Memory B cell (primary cell): ENCODE results near the gene SLC38A1.
A peak's percentile ranks its signal among the peaks of the same experiment; 100 is the strongest.
"Not testable (repeated sequence)": the region's sequence is repeated elsewhere in the genome, so short reads cannot be mapped to it uniquely, and the experiment has no call there.

Experiments
- ATAC-seq: fragments of 150-1000 bp; cut with Tn5 transposase; 2 replicates; pipeline ENCODE4 v1.10.0; 2021; ENCODE audit warnings: low read depth, mild to moderate bottlenecking, moderate library complexity
- DNase-seq, 2 donors: peaks; one replicate each; pipeline ENCODE4 v3.0.0; 2022; ENCODE audit warnings: low spot score in 2 of 2
- H3K27ac Mint-ChIP-seq: one replicate; pipeline ENCODE4 v1.8.0; 2022; ENCODE audit warnings: mild to moderate bottlenecking, moderate library complexity, mixed read lengths
- H3K27me3 Mint-ChIP-seq: one replicate; pipeline ENCODE4 v1.8.0; 2022; ENCODE audit warnings: mixed read lengths
- H3K36me3 Mint-ChIP-seq: one replicate; pipeline ENCODE4 v1.8.0; 2022; ENCODE audit warnings: mild to moderate bottlenecking, mixed read lengths
- H3K4me1 Mint-ChIP-seq: one replicate; pipeline ENCODE4 v1.8.0; 2022; ENCODE audit warnings: mixed read lengths
- H3K4me3 Mint-ChIP-seq: one replicate; pipeline ENCODE4 v1.8.0; 2022; ENCODE audit warnings: mild to moderate bottlenecking, moderate library complexity, mixed read lengths
- H3K9me3 Mint-ChIP-seq: one replicate; pipeline ENCODE4 v1.8.0; 2022; ENCODE audit warnings: mixed read lengths

Gene SLC38A1

GRCh38 chr12:46168426-46168825, 100.4 kb downstream of the SLC38A1 start:
- DNase-seq (no peak), ATAC-seq (no peak)
- no peaks in the 10 kb centered on the region for H3K27me3 Mint-ChIP-seq
- no peak overlapping the region for H3K4me3 Mint-ChIP-seq
- H3K4me1 Mint-ChIP-seq = peaks cover 7% of the 10 kb centered on the region
- no peak overlapping the region for H3K27ac Mint-ChIP-seq
- H3K9me3 Mint-ChIP-seq = peaks cover 7% of the 10 kb centered on the region
- peaks cover 4% of the 10 kb centered on the region for H3K36me3 Mint-ChIP-seq

GRCh38 chr12:46167412-46167811, 101.4 kb downstream of the SLC38A1 start:
- Mint-ChIP-seq H3K27ac (no peak overlapping the region), H3K27me3 (no peaks in the 10 kb centered on the region), H3K4me1 (peaks cover 7% of the 10 kb centered on the region), H3K4me3 (no peak overlapping the region), H3K9me3 (peaks cover 7% of the 10 kb centered on the region), H3K36me3 (peaks cover 4% of the 10 kb centered on the region)
- ATAC-seq = no peak
- no peak for DNase-seq

- H3K27me3 Mint-ChIP-seq = no peaks in the 10 kb centered on the region
- peaks cover 4% of the 10 kb centered on the region for H3K36me3 Mint-ChIP-seq
- no peak overlapping the region for H3K4me3 Mint-ChIP-seq
- H3K9me3 Mint-ChIP-seq = peaks cover 7% of the 10 kb centered on the region
- no peak overlapping the region for H3K27ac Mint-ChIP-seq
- ATAC-seq (no peak), DNase-seq (no peak)
- peaks cover 5% of the 10 kb centered on the region for H3K4me1 Mint-ChIP-seq
Measured at GRCh38 chr12:46165191-46165590, 103.7 kb downstream of the SLC38A1 start.

GRCh38 chr12:46164186-46164761, 104.6 kb downstream of the SLC38A1 start:
- Mint-ChIP-seq H3K27ac (no peak overlapping the region), H3K9me3 (peaks cover 5% of the 10 kb centered on the region), H3K36me3 (peaks cover 4% of the 10 kb centered on the region), H3K4me1 (peaks cover 2% of the 10 kb centered on the region), H3K27me3 (no peaks in the 10 kb centered on the region), H3K4me3 (no peak overlapping the region)
- DNase-seq (no peak), ATAC-seq (no peak)

- DNase-seq, ATAC-seq, H3K27ac Mint-ChIP-seq, H3K9me3 Mint-ChIP-seq, H3K36me3 Mint-ChIP-seq, H3K4me3 Mint-ChIP-seq, H3K4me1 Mint-ChIP-seq, H3K27me3 Mint-ChIP-seq: not testable (repeated sequence)
Measured at GRCh38 chr12:46162549-46163076, 106.2 kb downstream of the SLC38A1 start.

GRCh38 chr12:46160981-46161690, 107.7 kb downstream of the SLC38A1 start:
- Mint-ChIP-seq H3K9me3 (peaks cover 4% of the 10 kb centered on the region), H3K4me3 (no peak overlapping the region), H3K36me3 (peaks cover 4% of the 10 kb centered on the region), H3K27me3 (no peaks in the 10 kb centered on the region), H3K4me1 (peaks cover 2% of the 10 kb centered on the region), H3K27ac (no peak overlapping the region)
- no peak for ATAC-seq
- no peak for DNase-seq

- Mint-ChIP-seq H3K9me3 (peaks cover 8% of the 10 kb centered on the region), H3K4me1 (peaks cover 2% of the 10 kb centered on the region), H3K27me3 (no peaks in the 10 kb centered on the region), H3K27ac (no peak overlapping the region), H3K36me3 (peaks cover 7% of the 10 kb centered on the region), H3K4me3 (no peak overlapping the region)
- ATAC-seq = no peak
- no peak for DNase-seq
Measured at GRCh38 chr12:46160101-46160980, 108.5 kb downstream of the SLC38A1 start.

GRCh38 chr12:46159309-46159901, 109.4 kb downstream of the SLC38A1 start:
- ATAC-seq (no peak), DNase-seq (no peak)
- peaks cover 8% of the 10 kb centered on the region for H3K9me3 Mint-ChIP-seq
- H3K36me3 Mint-ChIP-seq = peaks cover 7% of the 10 kb centered on the region
- no peak overlapping the region for H3K27ac Mint-ChIP-seq
- H3K27me3 Mint-ChIP-seq = no peaks in the 10 kb centered on the region
- H3K4me3 Mint-ChIP-seq = no peak overlapping the region
- peaks cover 2% of the 10 kb centered on the region for H3K4me1 Mint-ChIP-seq

- Mint-ChIP-seq H3K27ac (no peak overlapping the region), H3K36me3 (peaks cover 7% of the 10 kb centered on the region), H3K4me1 (peaks cover 2% of the 10 kb centered on the region), H3K9me3 (peaks cover 8% of the 10 kb centered on the region), H3K4me3 (no peak overlapping the region), H3K27me3 (no peaks in the 10 kb centered on the region)
- DNase-seq = no peak
- ATAC-seq = no peak
Measured at GRCh38 chr12:46158501-46158900, 110.3 kb downstream of the SLC38A1 start.

GRCh38 chr12:46154221-46154985, 114.4 kb downstream of the SLC38A1 start:
- Mint-ChIP-seq H3K27me3 (no peaks in the 10 kb centered on the region), H3K9me3 (peaks cover 8% of the 10 kb centered on the region), H3K4me3 (no peak overlapping the region), H3K36me3 (peaks cover 7% of the 10 kb centered on the region), H3K27ac (no peak overlapping the region), H3K4me1 (peaks cover 8% of the 10 kb centered on the region)
- DNase-seq = no peak
- ATAC-seq = no peak

GRCh38 chr12:46153268-46153872, 115.5 kb downstream of the SLC38A1 start:
- H3K4me3 Mint-ChIP-seq = no peak overlapping the region
- peak in 1 of 2 donors; percentile 23 for DNase-seq
- H3K4me1 Mint-ChIP-seq = peaks cover 8% of the 10 kb centered on the region
- ATAC-seq = no peak
- peaks cover 7% of the 10 kb centered on the region for H3K36me3 Mint-ChIP-seq
- H3K27ac Mint-ChIP-seq = no peak overlapping the region
- peaks cover 3% of the 10 kb centered on the region for H3K27me3 Mint-ChIP-seq
- H3K9me3 Mint-ChIP-seq = peaks cover 8% of the 10 kb centered on the region

GRCh38 chr12:46152456-46152855, 116.4 kb downstream of the SLC38A1 start:
- Mint-ChIP-seq H3K27me3 (peaks cover 8% of the 10 kb centered on the region), H3K36me3 (peaks cover 7% of the 10 kb centered on the region), H3K27ac (no peak overlapping the region), H3K4me1 (peaks cover 7% of the 10 kb centered on the region), H3K9me3 (peaks cover 8% of the 10 kb centered on the region), H3K4me3 (no peak overlapping the region)
- no peak for DNase-seq
- no peak for ATAC-seq

GRCh38 chr12:46150735-46151134, 118.1 kb downstream of the SLC38A1 start:
- Mint-ChIP-seq H3K27ac (no peak overlapping the region), H3K36me3 (no peaks in the 10 kb centered on the region), H3K4me3 (no peak overlapping the region), H3K9me3 (no peaks in the 10 kb centered on the region), H3K27me3 (peaks cover 11% of the 10 kb centered on the region), H3K4me1 (peaks cover 6% of the 10 kb centered on the region)
- DNase-seq (no peak), ATAC-seq (no peak)
